SU-DHL-6 (cell line): ENCODE results near the gene SLC25A13.

Experiments
- H2AFZ ChIP-seq: fragments of 200-600 bp; sonication (generic); 2 replicates; pipeline ENCODE4 v1.6.1; 2014; ENCODE audit warnings: low read depth, mild to moderate bottlenecking, moderate library complexity, mixed read lengths, antibody characterized with exemption, low read length; ENCODE audit not compliant: severe bottlenecking
- H3F3A ChIP-seq: fragments of 200-600 bp; shearing (Covaris generic); 2 replicates; pipeline ENCODE4 v1.6.0; 2016; ENCODE audit warnings: antibody characterized with exemption, mild to moderate bottlenecking; ENCODE audit not compliant: insufficient read depth
- H3K27ac ChIP-seq: fragments of 200-600 bp; sonication (generic); 2 replicates; pipeline ENCODE4 v1.5.1; 2016; ENCODE audit warnings: low read depth, mild to moderate bottlenecking, low read length, moderate library complexity, mixed read lengths
- H3K27me3 ChIP-seq: fragments of 200-600 bp; sonication (generic), shearing (Covaris generic); 2 replicates; pipeline ENCODE4 v1.6.0; 2014; ENCODE audit warnings: mild to moderate bottlenecking, low read length
- H3K36me3 ChIP-seq: fragments of 200-600 bp; sonication (generic); 2 replicates; pipeline ENCODE4 v1.6.1; 2014; ENCODE audit warnings: mild to moderate bottlenecking, low read length, mixed read lengths
- H3K4me2 ChIP-seq: fragments of 300-600, 200-600 bp; shearing (Covaris generic), sonication (generic); 2 replicates; pipeline ENCODE4 v1.6.0; 2014; ENCODE audit warnings: low read length, low read depth, mild to moderate bottlenecking; ENCODE audit not compliant: poor library complexity, severe bottlenecking
- H3K4me3 ChIP-seq: fragments of 200-600 bp; sonication (generic); 2 replicates; pipeline ENCODE4 v1.5.1; 2014; ENCODE audit warnings: antibody characterized with exemption, low read length, mild to moderate bottlenecking, mixed read lengths; ENCODE audit not compliant: insufficient read depth, poor library complexity, severe bottlenecking
- H3K79me2 ChIP-seq: fragments of 200-600 bp; sonication (generic); 2 replicates; pipeline ENCODE4 v1.6.1; 2014; ENCODE audit warnings: mild to moderate bottlenecking, low read length, moderate library complexity; ENCODE audit not compliant: insufficient read depth
- H3K9ac ChIP-seq: fragments of 200-600 bp; sonication (generic); 2 replicates; pipeline ENCODE4 v1.7.0; 2014; ENCODE audit warnings: mild to moderate bottlenecking, low read length
- H3K9me2 ChIP-seq: fragments of 200-600 bp; sonication (generic); replicated peaks from 2 replicates; pipeline ENCODE4 v1.6.1; 2014; ENCODE audit warnings: low read length; ENCODE audit not compliant: insufficient read depth
- H3K9me3 ChIP-seq: fragments of 200-600 bp; sonication (generic); 2 replicates; pipeline ENCODE4 v1.6.1; 2014; ENCODE audit warnings: low read length, mixed read lengths; ENCODE audit not compliant: insufficient read depth
- H4K20me1 ChIP-seq: fragments of 200-600 bp; sonication (generic); 2 replicates; pipeline ENCODE4 v1.6.1; 2014; ENCODE audit warnings: low read depth, mild to moderate bottlenecking, antibody characterized with exemption, low read length, moderate library complexity, mixed read lengths
- EZH2phosphoT487 ChIP-seq: fragments of 200-600 bp; sonication (generic), shearing (Covaris generic); conservative IDR thresholded peaks from 2 replicates; pipeline ENCODE4 v1.6.1; 2018; ENCODE audit warnings: mild to moderate bottlenecking, antibody characterized with exemption, low read length, moderate library complexity, mixed read lengths
- TF ChIP-seq, protein P1 (sequence below): fragments of 200-600 bp; sonication (generic); IDR thresholded peaks from one replicate; pipeline ENCODE4 v1.5.1; 2017; ENCODE audit warnings: antibody characterized with exemption, mild to moderate bottlenecking, low read length, moderate library complexity; ENCODE audit not compliant: insufficient read depth, poor library complexity, severe bottlenecking

The SLC25A13 gene

DNA sequence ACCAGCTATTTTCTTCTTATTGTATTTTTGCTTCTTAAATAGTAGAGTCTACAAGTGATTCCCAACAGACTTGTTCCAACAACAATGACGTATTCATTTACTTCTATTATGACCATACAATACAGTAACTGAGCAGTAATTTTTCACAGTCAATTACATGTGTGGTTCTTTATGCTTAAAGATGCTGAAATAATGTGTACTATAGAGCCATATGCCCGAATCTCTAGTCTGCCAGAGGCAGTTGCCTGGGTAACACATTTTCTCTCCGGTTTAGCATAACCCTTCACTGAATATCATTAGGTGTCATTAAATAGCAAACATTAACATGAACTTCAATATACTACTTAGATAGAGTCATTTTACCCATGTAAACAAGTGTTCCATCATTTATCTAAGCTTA, 75.0 kb downstream of the SLC25A13 start:
- Histone ChIP-seq H3F3A (no peaks in the 10 kb centered on the region), H3K27ac (no peak overlapping the region), H3K36me3 (no peaks in the 10 kb centered on the region), H3K4me3 (no peak overlapping the region), H3K9ac (no peak overlapping the region), H2AFZ (no peak overlapping the region), H3K9me2 (no peaks in the 10 kb centered on the region), H3K9me3 (no peaks in the 10 kb centered on the region), H3K4me2 (no peak overlapping the region), H3K79me2 (0 out of 2 replicates have a peak, but pooled peaks cover 7% of the 10 kb centered on the region), H4K20me1 (no peaks in the 10 kb centered on the region), H3K27me3 (no peaks in the 10 kb centered on the region)
- TF ChIP-seq, protein P1, sequence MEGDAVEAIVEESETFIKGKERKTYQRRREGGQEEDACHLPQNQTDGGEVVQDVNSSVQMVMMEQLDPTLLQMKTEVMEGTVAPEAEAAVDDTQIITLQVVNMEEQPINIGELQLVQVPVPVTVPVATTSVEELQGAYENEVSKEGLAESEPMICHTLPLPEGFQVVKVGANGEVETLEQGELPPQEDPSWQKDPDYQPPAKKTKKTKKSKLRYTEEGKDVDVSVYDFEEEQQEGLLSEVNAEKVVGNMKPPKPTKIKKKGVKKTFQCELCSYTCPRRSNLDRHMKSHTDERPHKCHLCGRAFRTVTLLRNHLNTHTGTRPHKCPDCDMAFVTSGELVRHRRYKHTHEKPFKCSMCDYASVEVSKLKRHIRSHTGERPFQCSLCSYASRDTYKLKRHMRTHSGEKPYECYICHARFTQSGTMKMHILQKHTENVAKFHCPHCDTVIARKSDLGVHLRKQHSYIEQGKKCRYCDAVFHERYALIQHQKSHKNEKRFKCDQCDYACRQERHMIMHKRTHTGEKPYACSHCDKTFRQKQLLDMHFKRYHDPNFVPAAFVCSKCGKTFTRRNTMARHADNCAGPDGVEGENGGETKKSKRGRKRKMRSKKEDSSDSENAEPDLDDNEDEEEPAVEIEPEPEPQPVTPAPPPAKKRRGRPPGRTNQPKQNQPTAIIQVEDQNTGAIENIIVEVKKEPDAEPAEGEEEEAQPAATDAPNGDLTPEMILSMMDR: no peak
- TF ChIP-seq EZH2phosphoT487: no peak

GRCh38 chr7:96244992-96245292, 77.0 kb downstream of the SLC25A13 start:
- no peak overlapping the region for H2AFZ ChIP-seq
- no peak overlapping the region for H3K9ac ChIP-seq
- no peaks in the 10 kb centered on the region for H3K9me2 ChIP-seq
- H3K9me3 ChIP-seq: no peaks in the 10 kb centered on the region
- no peaks in the 10 kb centered on the region for H3F3A ChIP-seq
- H3K4me2 ChIP-seq: no peak overlapping the region
- no peaks in the 10 kb centered on the region for H3K36me3 ChIP-seq
- no peaks in the 10 kb centered on the region for H3K27me3 ChIP-seq
- no peak overlapping the region for H3K4me3 ChIP-seq
- no peak overlapping the region for H3K27ac ChIP-seq
- 0 out of 2 replicates have a peak, but pooled peaks cover 7% of the 10 kb centered on the region for H3K79me2 ChIP-seq
- H4K20me1 ChIP-seq: no peaks in the 10 kb centered on the region
- TF ChIP-seq, protein P1: no peak
- TF ChIP-seq EZH2phosphoT487: no peak

DNA sequence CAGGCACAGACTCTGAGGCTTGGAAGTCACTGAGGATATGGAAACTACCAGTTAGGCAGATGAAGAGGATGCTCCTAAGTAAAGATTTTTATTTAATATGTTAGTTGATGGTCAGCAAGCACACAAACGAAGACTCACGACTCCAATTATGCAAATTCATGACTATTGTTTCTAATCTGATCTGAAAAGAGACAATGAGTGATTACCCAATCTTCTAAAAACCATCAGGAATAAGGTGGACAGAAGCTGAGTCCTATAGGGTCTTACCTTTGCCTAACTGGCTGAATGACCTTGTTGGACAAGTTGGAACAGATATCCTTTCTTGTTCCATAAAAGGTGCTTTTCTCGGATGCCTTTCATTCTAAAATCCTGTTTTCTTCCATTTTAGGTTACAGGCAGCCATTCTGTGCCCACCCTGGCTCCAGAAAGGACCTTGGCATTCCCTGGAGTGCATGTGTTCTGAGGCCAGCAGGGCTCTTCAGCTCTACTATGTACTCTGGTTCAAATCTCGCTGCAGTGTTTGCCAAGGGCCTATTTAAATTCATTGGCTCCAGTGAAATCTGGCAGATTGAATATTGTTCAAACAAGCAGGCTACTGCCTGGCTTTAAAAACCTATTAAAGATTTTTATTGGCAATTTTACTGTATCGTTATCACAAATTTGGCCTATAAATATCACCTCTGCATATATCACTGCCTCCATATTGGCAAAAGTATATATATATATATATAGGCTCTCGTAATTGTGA, 77.5 kb downstream of the SLC25A13 start:
- Histone ChIP-seq H2AFZ (no peak overlapping the region), H3K4me2 (no peak overlapping the region), H3K9ac (no peak overlapping the region), H4K20me1 (no peaks in the 10 kb centered on the region), H3F3A (no peaks in the 10 kb centered on the region), H3K27ac (no peak overlapping the region), H3K9me2 (no peaks in the 10 kb centered on the region), H3K4me3 (no peak overlapping the region), H3K9me3 (no peaks in the 10 kb centered on the region), H3K79me2 (0 out of 2 replicates have a peak, but pooled peaks cover 7% of the 10 kb centered on the region), H3K27me3 (no peaks in the 10 kb centered on the region), H3K36me3 (no peaks in the 10 kb centered on the region)
- no peak for TF ChIP-seq EZH2phosphoT487
- TF ChIP-seq, protein P1: no peak
